Colonic mucosa (tissue), 4 donors: Measurements from ENCODE around the gene USP38. TPM values are rescaled to one million over a fixed set of nuclear protein-coding genes. Genes with fewer than 3 reads are reported as not detected.
A peak's percentile ranks its signal among the peaks of the same experiment; 100 is the strongest.

Experiments
- DNase-seq: peaks from one replicate; pipeline ENCODE4 v3.0.0-alpha.2; 2020
- H3K27ac ChIP-seq: fragments of 200-600 bp; one replicate; pipeline ENCODE4 v1.8.0; 2021
- H3K27me3 ChIP-seq: fragments of 200-600 bp; one replicate; pipeline ENCODE4 v1.8.0; 2021
- H3K36me3 ChIP-seq: fragments of 200-600 bp; one replicate; pipeline ENCODE4 v1.8.0; 2021
- H3K4me1 ChIP-seq: fragments of 200-600 bp; one replicate; pipeline ENCODE4 v1.8.0; 2021; ENCODE audit warnings: mild to moderate bottlenecking
- H3K4me3 ChIP-seq: fragments of 200-600 bp; one replicate; pipeline ENCODE4 v1.8.0; 2021
- H3K9ac ChIP-seq, 2 donors: one replicate each; pipeline ENCODE4 v1.7.0; 2013; ENCODE audit warnings: control low read depth in 2 of 2, low read depth in 2 of 2, low read length in 2 of 2
- H3K9me3 ChIP-seq: fragments of 200-600 bp; one replicate; pipeline ENCODE4 v1.8.0; 2021
- intact Hi-C: fragments of 100-400 bp; cut with DNase I; formaldehyde crosslinking; loops from one replicate; pipeline ENCODE4 v1.14.1; 2022
- total RNA-seq, 2 donors: library from RNA; stranded (reverse); fragmentation: NEBNext Ultra II Directional in 1 of 2; extraction: Animal tissue kit (Norgen Biotek cat#: 25700) in 1 of 2; gene quantifications; one replicate each; pipeline ENCODE4 v1.2.1, GENCODE V29; 2021
- TF ChIP-seq, protein P1 (sequence below): fragments of 200-600 bp; IDR thresholded peaks from one replicate; pipeline ENCODE4 v1.8.0; 2022; ENCODE audit warnings: antibody characterized with exemption, mild to moderate bottlenecking
- donor health status: healthy.
- donor health status: DM: no; HTN: no; CAD: no.
- donor health status: DM: no; HTN: no; CAD: no.

Gene USP38
- total RNA-seq, 2 donors from 2014 or later, result 31.1 to 39.7 TPM

DNA sequence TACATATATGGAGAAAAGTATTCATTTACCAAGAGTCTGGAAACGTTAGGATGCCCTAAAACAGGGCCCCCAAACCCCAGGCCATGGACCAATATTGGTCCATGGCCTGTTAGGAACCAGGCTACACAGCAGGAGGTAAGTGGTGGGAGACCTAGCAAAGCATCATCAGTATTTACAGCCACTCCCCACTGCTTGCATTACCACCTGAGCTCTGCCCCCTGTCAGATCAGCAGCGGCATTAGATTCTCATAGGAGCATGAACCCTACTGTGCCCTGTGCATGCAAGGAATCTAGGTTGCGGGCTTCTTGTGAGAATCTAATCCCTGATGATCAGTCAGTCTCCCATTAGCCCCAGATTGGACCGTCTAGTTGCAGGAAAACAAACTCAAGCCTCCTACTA is 62.3 kb downstream of the USP38 start:
- TF ChIP-seq, protein P1, sequence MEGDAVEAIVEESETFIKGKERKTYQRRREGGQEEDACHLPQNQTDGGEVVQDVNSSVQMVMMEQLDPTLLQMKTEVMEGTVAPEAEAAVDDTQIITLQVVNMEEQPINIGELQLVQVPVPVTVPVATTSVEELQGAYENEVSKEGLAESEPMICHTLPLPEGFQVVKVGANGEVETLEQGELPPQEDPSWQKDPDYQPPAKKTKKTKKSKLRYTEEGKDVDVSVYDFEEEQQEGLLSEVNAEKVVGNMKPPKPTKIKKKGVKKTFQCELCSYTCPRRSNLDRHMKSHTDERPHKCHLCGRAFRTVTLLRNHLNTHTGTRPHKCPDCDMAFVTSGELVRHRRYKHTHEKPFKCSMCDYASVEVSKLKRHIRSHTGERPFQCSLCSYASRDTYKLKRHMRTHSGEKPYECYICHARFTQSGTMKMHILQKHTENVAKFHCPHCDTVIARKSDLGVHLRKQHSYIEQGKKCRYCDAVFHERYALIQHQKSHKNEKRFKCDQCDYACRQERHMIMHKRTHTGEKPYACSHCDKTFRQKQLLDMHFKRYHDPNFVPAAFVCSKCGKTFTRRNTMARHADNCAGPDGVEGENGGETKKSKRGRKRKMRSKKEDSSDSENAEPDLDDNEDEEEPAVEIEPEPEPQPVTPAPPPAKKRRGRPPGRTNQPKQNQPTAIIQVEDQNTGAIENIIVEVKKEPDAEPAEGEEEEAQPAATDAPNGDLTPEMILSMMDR, result no peak
- H3K36me3 ChIP-seq, result no peaks in the 10 kb centered on the region
- no peak for DNase-seq
- no peaks in the 10 kb centered on the region for H3K27me3 ChIP-seq
- intact Hi-C loops, result no loop called here
- no peaks in the 10 kb centered on the region for H3K4me1 ChIP-seq
- no peak overlapping the region for H3K4me3 ChIP-seq
- no peak overlapping the region for H3K27ac ChIP-seq
- H3K9me3 ChIP-seq, result no peaks in the 10 kb centered on the region
- H3K9ac ChIP-seq, result no peak overlapping the region

DNA sequence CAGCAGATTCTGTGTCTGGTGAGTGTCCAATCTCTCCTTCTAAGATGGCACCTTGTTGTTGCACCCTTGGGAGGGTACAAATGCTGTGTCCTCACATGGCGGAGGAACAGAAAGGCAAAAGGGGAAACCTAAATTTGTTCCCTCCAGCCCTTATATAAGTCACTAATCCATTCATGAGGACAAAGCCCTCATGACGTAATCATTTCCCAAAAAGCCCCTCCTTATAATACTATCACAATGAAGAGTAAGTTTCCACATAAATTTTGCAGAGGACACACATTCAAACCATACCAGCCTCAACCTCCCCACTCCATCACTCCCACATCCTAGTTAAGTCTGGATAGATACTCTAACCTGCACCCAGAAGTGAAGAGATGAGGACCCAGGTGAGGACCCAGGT is 63.1 kb downstream of the USP38 start:
- no peaks in the 10 kb centered on the region for H3K36me3 ChIP-seq
- no peak for DNase-seq
- no peak overlapping the region for H3K9ac ChIP-seq
- H3K9me3 ChIP-seq, result no peaks in the 10 kb centered on the region
- TF ChIP-seq, protein P1, result no peak
- no peaks in the 10 kb centered on the region for H3K27me3 ChIP-seq
- H3K27ac ChIP-seq, result no peak overlapping the region
- intact Hi-C loops, result no loop called here
- no peaks in the 10 kb centered on the region for H3K4me1 ChIP-seq
- H3K4me3 ChIP-seq, result no peak overlapping the region

DNA sequence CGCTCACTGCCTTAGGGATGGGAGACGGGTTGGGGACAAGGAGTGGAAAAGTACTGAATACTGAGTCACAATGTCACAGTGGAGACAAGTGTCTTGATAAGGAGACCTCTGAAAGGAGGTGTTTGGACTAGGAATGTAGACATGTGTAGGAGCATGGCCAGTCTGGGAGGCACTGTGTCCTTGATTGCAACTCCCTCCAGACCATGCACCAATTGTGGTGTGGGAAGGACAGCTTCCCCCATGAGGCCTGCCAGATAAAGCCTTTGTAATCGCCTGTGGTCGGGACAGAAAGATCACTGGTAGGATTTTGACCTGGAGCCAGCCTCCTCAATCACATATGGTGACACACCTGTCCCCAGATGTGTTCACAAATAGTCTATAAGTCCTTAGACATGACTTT is 64.1 kb downstream of the USP38 start:
- no peaks in the 10 kb centered on the region for H3K4me1 ChIP-seq
- no peaks in the 10 kb centered on the region for H3K9me3 ChIP-seq
- H3K36me3 ChIP-seq, result no peaks in the 10 kb centered on the region
- intact Hi-C loops, result no loop called here
- TF ChIP-seq, protein P1, result no peak
- H3K27ac ChIP-seq, result no peak overlapping the region
- H3K4me3 ChIP-seq, result no peak overlapping the region
- DNase-seq, result no peak
- no peak overlapping the region for H3K9ac ChIP-seq
- H3K27me3 ChIP-seq, result no peaks in the 10 kb centered on the region

DNA sequence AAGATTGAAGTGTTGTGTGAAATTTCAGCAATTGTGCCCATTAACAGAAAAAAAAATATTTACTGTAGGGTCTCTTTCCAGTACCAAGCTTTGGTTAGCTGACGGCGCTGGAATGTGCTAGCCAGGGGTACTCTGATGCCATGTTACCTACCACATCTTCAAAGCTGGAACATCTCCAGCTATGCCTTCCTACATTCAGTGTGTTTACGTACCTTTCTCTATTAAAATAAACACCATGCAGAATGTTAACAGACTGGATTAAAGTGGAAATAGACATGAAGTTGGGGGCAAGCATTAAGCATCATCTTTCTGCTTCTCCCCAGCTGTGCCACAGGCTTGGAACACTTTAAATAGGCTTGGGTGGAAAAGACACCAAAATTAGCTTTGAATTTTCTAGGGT is 65.9 kb downstream of the USP38 start:
- H3K27ac ChIP-seq, result no peak overlapping the region
- TF ChIP-seq, protein P1, result no peak
- H3K36me3 ChIP-seq, result no peaks in the 10 kb centered on the region
- DNase-seq, result no peak
- intact Hi-C loops, result no loop called here
- no peak overlapping the region for H3K4me3 ChIP-seq
- no peaks in the 10 kb centered on the region for H3K9me3 ChIP-seq
- no peaks in the 10 kb centered on the region for H3K27me3 ChIP-seq
- no peak overlapping the region for H3K9ac ChIP-seq
- H3K4me1 ChIP-seq, result no peaks in the 10 kb centered on the region

DNA sequence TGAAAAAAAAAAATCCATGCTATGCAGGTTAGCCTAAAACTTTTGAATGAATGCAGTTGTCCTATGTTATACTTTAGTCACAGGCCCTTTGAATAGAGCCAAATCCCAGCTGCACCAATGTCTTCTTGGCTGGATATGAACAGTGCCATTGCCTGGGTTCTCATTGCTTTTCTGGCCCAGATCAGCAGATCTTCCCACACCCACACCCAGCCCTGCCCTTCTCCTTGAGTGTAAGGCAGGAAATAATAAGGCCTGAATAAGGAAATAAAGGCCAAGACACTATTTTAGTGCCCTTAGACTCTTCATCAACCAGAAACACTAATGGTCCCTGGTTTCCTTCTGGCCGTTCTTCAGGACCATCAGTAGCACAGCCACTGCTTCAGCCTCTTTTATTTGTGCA is 66.6 kb downstream of the USP38 start:
- Histone ChIP-seq H3K4me1 (no peaks in the 10 kb centered on the region), H3K27ac (no peak overlapping the region), H3K9me3 (no peaks in the 10 kb centered on the region), H3K9ac (no peak overlapping the region), H3K27me3 (no peaks in the 10 kb centered on the region), H3K4me3 (no peak overlapping the region), H3K36me3 (no peaks in the 10 kb centered on the region)
- peak; percentile 26 for DNase-seq
- TF ChIP-seq, protein P1, result no peak
- intact Hi-C loops, result no loop called here

DNA sequence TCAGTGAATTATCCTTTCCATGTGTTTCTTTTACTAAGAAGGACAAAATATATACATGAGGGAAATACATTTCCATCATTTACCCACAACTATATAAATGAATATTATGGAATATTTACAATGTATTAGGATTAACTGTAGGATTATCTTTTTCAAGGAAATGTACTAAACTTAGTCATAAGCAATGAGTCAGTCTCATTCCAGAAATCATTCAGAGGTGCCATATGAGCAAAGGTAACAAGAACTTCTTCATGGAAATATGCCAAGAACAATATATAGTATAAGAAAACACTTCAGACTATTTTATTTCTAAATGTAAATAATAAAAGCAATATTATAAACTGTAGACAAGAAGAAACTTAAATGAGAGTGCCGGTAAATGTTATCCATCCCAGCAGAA is 67.1 kb downstream of the USP38 start:
- no peaks in the 10 kb centered on the region for H3K36me3 ChIP-seq
- H3K27me3 ChIP-seq, result no peaks in the 10 kb centered on the region
- intact Hi-C loops, result no loop called here
- H3K4me1 ChIP-seq, result no peaks in the 10 kb centered on the region
- no peak for DNase-seq
- TF ChIP-seq, protein P1, result no peak
- no peaks in the 10 kb centered on the region for H3K9me3 ChIP-seq
- H3K27ac ChIP-seq, result no peak overlapping the region
- no peak overlapping the region for H3K4me3 ChIP-seq
- H3K9ac ChIP-seq, result no peak overlapping the region
